HS-27A (cell line): ENCODE measurements around the gene C4BPA.

Experiments
- DNase-seq: peaks from one replicate; pipeline ENCODE4 v3.0.0-alpha.2; 2012; ENCODE audit warnings: low read depth, missing footprints

C4BPA gene

GRCh38 chr1:207103892-207104373 is at the start of gene C4BPA:
TSS of gene C4BPA (plus strand) at chr1:207104233. CDS start at chr1:207113026, 8,793 bp downstream.
- no peak for DNase-seq

DNA sequence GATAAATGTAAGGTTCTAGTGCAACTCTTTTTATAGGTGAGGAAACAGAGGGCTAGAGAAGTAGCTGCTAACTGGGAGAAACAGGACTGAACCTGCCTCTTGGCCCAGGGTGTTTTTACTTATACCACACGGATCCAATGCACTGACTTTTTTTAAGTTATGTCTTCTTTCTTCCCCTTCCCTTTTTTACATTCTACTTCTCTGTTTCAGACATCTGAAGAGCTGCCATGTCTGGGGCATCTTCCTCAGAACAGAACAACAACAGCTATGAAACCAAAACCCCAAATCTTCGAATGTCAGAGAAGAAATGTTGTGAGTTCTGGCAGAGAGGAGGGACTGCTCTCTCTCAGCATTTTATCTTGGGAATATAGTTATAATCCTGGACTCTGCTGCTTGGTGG is 49.5 kb upstream of the C4BPA start:
- no peak for DNase-seq

DNA sequence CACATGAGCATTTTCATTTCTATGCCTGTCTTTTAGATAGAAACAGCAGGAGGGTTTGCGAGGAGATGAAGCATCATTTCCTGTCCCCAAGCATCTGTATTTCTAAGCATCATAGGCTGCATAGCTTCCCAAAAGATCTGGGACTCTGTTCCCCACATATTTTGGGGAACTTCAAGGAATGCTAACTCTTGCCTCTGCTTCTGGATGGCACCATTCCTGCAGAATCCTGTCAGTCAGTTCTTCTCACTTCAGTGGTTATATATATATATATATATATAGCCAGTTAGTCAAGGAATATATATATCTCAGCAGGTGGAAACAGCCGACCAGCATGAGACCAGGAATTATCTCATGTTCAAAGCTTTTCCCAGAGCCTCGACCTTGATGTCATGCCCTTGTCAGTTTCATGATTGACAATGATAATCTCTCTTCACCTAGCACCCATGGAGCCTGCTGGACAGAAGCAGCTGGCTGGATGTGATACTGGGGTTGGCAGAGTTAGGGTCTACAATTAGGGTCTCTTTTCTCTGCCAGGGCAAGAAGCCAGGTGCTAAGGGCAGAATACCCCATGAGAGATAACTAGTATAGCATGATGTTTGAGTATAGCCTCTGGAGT is 48.5 kb upstream of the C4BPA start:
- DNase-seq = no peak

- no peak for DNase-seq
Measured at GRCh38 chr1:207056673-207057072, 47.4 kb upstream of the C4BPA start.

GRCh38 chr1:207058252-207058651 is 45.8 kb upstream of the C4BPA start:
- DNase-seq = no peak

DNA sequence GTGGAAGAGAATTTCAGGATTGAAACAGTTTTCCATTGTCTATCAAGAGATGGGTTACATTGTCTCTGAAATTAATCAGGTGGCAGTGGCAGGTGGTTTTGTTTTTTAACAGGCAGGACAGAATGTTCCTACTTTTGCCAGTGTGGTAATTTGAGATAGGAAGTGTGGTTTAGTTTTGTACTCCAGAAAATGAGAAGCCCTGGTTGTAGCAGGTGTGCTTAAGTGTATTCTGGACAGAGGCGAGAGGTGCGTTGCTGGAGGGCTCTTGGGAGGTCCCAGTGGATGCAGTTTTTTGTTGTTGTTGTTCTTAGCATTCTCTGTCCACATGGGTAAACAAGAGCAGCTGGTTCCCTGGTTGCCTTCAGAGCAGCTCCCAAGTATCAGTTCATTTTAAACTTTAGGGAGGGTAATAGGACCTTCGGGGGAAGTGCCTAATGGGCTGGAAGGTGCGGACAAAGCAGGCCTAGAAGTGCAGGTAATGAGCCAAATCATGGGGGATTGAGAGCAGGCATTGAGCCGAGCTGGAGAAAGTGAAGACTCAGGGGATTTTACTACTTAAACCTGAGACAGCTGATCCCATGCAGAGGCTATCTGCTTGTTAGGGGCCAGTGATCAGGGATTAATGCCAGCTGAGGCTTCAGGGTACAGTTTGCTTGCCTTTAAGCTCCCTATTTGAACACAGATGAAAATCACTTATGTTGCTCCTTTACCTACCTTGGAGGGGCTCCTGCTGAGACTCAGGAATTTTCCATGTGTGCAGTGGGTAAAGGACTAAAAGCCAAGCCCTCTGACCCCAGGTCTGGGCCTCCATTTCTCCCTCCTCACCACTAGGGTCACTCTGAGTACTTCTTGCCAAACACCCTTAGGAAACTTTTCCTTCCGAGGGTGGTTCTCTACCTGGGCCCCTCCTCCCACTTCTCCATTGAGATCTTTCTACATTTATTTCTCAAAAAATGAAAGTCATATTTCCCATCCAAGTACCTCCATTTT is 44.9 kb upstream of the C4BPA start:
- DNase-seq = no peak

- no peak for DNase-seq
Measured at GRCh38 chr1:207059881-207060280, 44.2 kb upstream of the C4BPA start.

- DNase-seq = no peak
Measured at GRCh38 chr1:207060596-207060995, 43.4 kb upstream of the C4BPA start.

DNA sequence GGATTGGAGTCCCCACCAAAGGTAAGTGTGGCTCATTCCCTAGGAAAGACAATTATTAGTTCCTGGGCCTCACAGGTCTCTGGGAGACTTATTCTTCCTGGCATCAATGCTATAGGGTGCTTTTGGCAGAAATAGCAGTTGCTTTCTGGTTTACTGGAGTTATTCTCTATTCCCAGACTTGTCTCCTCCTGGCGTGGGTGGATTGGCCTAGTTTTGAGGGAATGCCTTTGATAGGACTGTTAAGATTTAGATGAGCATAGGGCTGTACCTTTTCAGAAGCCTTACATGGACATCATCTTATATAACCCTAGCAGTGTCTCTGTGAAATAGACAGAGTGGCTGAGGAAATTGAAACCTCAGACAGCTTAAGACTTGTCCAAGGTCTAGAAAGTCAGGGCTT is 42.0 kb upstream of the C4BPA start:
- DNase-seq = no peak

- DNase-seq = no peak
Measured at GRCh38 chr1:207063014-207063413, 41.0 kb upstream of the C4BPA start.

DNA sequence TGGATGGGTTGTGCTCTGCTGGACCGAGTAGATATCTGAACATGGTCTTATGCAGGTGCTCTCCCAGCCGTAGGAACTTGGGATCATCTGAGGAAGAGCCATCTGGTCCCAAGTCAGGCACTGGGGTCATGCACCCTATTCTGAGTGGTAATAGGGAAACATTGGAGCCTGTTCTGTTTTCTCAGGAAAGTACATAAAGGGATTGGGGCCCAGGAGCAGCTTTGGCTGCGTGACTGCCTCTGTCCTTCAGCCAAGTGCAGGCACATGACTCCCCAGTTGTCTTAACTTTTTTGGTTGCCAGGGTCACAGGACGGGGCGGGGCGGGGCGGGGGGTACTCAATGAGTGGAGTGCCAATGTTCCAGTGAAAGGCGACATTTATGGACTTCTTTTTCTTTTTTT is 39.5 kb upstream of the C4BPA start:
- DNase-seq = no peak

DNA sequence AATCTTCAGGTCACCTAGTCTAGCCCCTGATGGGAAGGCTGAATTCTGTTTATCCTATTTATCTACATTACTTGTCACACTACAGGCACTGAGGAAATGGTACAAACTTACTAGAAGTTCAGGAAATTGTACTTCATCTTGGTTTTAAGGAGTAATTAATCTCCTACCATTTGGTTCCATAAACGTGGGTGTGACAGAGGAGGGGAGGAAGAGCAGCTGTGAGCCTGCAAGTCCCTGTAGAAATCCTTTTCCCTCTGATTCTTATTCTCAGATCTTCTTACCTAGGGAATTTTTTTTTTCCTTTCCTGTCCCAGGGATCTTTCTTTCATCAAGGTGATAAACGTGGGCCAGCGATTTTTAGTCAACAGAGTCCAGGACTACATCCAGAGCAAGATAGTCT is 36.8 kb upstream of the C4BPA start:
- DNase-seq = no peak

GRCh38 chr1:207067665-207068064 is 36.4 kb upstream of the C4BPA start:
- DNase-seq = no peak

GRCh38 chr1:207069061-207069460 is 35.0 kb upstream of the C4BPA start:
- no peak for DNase-seq

DNA sequence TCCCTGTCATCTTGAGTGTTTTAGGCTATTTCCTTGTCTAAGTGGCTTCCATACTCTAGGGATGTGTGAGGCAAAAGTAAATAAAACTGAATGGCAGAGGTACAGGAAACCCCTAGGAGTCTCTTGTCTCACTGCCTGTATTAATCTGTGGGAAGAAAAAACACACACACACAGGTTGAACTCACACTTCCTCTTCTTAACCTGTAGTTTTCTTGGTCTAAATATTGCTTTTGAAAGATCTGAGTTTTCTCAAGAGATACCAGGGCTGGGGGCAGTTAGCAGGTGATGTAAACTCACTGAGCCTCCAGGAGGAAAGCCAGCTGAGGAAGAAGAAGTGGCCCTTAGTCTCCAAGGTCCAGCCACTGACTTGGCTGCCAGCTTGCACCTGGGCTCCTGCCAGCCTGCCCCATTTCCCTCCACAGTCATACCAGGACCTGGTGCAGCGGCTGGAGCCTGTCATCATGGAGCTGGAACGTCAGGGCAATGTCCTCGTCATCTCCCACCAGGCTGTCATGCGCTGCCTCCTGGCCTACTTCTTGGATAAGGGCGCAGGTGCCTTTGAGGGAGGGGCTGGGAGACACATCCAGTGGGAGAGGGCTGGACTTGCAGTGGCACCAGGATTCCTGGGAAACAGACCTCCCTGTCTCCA is 34.1 kb upstream of the C4BPA start:
- DNase-seq = no peak

DNA sequence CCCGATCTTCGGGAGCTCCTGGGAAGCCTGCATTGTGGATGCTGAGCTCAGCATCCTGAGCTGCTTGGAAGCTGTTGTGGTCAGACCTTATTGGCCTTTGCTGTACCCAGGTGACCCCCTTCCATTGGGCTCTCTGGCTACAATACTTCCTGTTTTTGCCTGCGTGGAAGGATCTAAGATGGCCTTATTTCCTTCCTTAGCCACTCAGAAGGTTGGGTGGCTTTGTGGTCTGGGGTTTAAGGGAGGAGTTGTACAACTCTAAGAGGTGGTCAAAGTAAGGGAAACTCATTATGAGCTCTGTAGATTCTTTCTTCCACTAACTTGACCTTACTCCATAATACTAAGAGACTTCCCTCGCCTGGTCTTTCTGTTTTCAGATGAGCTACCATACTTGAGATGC is 33.2 kb upstream of the C4BPA start:
- no peak for DNase-seq

DNA sequence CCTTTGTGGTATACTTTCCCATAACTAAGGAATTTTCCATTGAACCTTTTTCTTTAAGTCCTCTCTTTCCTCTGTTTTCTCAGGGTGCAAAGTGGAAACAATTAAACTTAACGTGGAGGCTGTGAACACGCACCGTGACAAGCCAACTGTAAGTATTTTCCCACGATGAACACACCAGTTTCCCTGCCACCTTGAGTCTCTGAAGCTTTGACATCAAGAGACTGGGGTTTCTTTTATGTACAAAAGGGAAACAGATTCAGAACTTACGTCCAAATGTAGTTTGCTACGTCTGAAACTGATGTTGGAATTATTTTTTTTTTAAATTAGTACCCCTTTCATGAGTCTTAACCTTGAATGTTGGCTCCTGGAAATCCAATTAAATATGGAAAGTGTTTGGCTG is 32.6 kb upstream of the C4BPA start:
- DNase-seq = no peak

DNA sequence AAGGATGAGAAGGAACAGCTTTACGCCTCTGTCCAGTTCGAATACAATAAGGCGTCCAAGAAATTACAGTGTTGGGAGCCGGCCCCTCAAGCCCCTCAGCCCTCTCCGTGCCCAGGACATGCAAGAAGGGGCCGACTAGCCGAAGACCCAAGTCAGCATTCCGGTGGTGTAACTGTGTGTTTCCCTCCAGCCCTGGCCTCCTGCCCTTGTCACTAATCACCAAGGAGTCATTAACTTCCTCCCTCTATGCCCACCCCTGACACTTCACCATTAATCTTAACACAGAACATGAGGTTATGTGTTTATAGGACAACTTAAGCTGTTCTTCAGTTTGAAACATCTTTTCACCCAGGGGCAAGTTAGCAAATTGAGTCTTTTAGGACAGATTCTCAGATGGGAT is 31.8 kb upstream of the C4BPA start:
- no peak for DNase-seq

GRCh38 chr1:207073906-207074820 is 29.9 kb upstream of the C4BPA start:
- no peak for DNase-seq

DNA sequence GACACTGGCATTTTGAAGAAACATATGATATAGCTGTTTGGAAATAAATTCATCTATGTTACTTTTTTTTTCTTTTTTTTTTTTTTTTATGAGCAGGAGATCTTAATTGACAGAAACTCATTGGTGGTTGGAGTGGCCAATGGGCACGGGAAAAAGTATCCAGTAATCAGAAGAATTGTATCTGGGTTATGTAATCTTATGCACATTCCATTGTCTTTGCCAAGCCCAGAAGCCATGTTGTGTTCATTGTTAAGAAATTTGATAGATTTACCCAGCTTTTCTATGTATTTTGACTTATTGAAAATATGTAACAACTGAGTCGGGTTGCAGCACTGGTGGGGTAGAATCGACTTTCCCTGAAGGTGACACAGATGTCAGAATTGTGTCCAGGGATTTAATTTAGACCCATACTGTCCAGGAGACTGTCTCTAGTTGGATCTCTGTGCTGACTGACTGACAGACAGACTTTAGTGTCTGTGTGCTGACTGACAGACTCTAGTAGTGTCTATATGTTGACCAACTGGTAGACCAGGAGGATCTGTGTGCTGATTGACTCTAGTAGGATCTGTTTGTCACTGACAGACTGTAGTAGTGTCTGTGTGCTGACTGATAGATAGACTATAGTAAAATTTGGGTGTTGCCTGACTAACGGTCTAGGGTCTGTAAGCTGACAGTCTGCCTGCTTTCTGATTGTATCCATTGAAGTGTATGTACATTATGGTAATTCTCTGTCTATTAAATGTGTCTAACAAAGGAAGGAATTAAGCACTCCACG is 27.7 kb upstream of the C4BPA start:
- DNase-seq = no peak

- no peak for DNase-seq
Measured at GRCh38 chr1:207077012-207077411, 27.0 kb upstream of the C4BPA start.
